K562 (cell line): ENCODE measurements around the gene NRCAM. TPM values are rescaled to one million over a fixed set of nuclear protein-coding genes. Genes with fewer than 3 reads are reported as not detected.

Experiments used
- ATAC-seq: fragments of 200-7000 bp; cut with Tn5 transposase; 3 replicates; pipeline ENCODE4 v1.9.1; 2020; ENCODE audit warnings: moderate library complexity
- BruUV-seq: library from RNA; stranded (reverse); fragments of 400-500 nt; replicated peaks from 2 replicates; lab custom pipeline; 2021; lab: Mats Ljungman, UMichigan
- CTCF ChIA-PET: fragments of 300-600 bp; formaldehyde crosslinking; extraction: SDS; loops from one replicate; lab custom pipeline; 2021; ENCODE audit warnings: low intra/inter-chr PET ratio; lab: Yijun Ruan, JAX
- POLR2A ChIA-PET: fragments of 300-600, 350-650 bp; sonication (Branson Sonifier 250); formaldehyde crosslinking; extraction: SDS; loops from one replicate; lab custom pipeline; 2021; ENCODE audit warnings: antibody characterized with exemption, inconsistent platforms; lab: Yijun Ruan, JAX
- DNase-seq, 4 experiments: peaks; one replicate each; pipeline versions ENCODE4 v3.0.0 to v3.0.0-alpha.2; 2011 to 2018; ENCODE audit warnings: low spot score in 3 of 4, mixed read lengths in 3 of 4; ENCODE audit errors: extremely low read depth in 1 of 4
- FAIRE-seq: peaks from 2 replicates; lab custom pipeline; 2011; peaks lifted over from hg19 to GRCh38; lab: Jason Lieb, UNC
- H2AFZ ChIP-seq: 2 replicates; pipeline ENCODE4 v1.6.0; 2011; ENCODE audit warnings: low read depth, low read length, control low read depth, inconsistent platforms
- H3K27ac ChIP-seq: fragments of 200-600 bp; 3 replicates; pipeline ENCODE4 v1.8.0; 2011; ENCODE audit warnings: low read depth, mild to moderate bottlenecking, control low read depth, inconsistent platforms, low read length, moderate library complexity, mixed read lengths; ENCODE audit errors: extremely low read depth
- H3K27me3 ChIP-seq, 2 experiments: fragments of 300-600 bp in 1 of 2; 2 replicates in 1 of 2; 3 replicates in 1 of 2; pipeline versions ENCODE4 v1.6.0 to v1.8.0; 2011; ENCODE audit warnings: inconsistent platforms in 2 of 2, low read length in 2 of 2, mild to moderate bottlenecking in 1 of 2, mixed read lengths in 1 of 2, moderate library complexity in 1 of 2; ENCODE audit not compliant: control insufficient read depth in 2 of 2, insufficient read depth in 2 of 2
- H3K36me3 ChIP-seq: fragments of 300-600 bp; 3 replicates; pipeline ENCODE4 v1.8.0; 2011; ENCODE audit warnings: mild to moderate bottlenecking, low read length, inconsistent platforms; ENCODE audit not compliant: control insufficient read depth, insufficient read depth
- H3K4me1 ChIP-seq, 2 experiments: fragments of 200-600 bp in 1 of 2; replicated peaks in 1 of 2; 2 replicates in 1 of 2; 3 replicates in 1 of 2; pipeline versions ENCODE4 v1.5.1 to v1.8.0; 2011; ENCODE audit warnings: inconsistent platforms in 2 of 2, low read length in 2 of 2, mild to moderate bottlenecking in 1 of 2, mixed read lengths in 1 of 2, moderate library complexity in 1 of 2; ENCODE audit not compliant: control insufficient read depth in 2 of 2, insufficient read depth in 2 of 2
- H3K4me2 ChIP-seq: 2 replicates; pipeline ENCODE4 v1.6.1; 2011; ENCODE audit warnings: low read length, control low read depth, inconsistent platforms, mixed read lengths; ENCODE audit not compliant: insufficient read depth
- H3K4me3 ChIP-seq: fragments of 200-600 bp; sonication (generic), shearing (Covaris generic); 2 replicates; pipeline ENCODE4 v1.5.1; 2016; ENCODE audit warnings: control low read depth, inconsistent platforms
- H3K79me2 ChIP-seq: fragments of 200-600 bp; 3 replicates; pipeline ENCODE4 v1.8.0; 2011; ENCODE audit warnings: low read length, inconsistent platforms; ENCODE audit not compliant: control insufficient read depth, insufficient read depth
- H3K9ac ChIP-seq, 2 experiments: 2 replicates each; pipeline versions ENCODE4 v1.6.0 to v1.6.1; 2011; ENCODE audit warnings: low read depth in 2 of 2, low read length in 2 of 2, control low read depth in 1 of 2, inconsistent platforms in 1 of 2, mild to moderate bottlenecking in 1 of 2, mixed read lengths in 1 of 2; ENCODE audit not compliant: insufficient read depth in 1 of 2
- H3K9me1 ChIP-seq: one replicate; pipeline ENCODE4 v1.6.0; 2011; ENCODE audit warnings: inconsistent platforms, mild to moderate bottlenecking, low read length, moderate library complexity; ENCODE audit not compliant: control insufficient read depth, insufficient read depth
- H3K9me3 ChIP-seq: replicated peaks from 2 replicates; pipeline ENCODE4 v1.5.1; 2011; ENCODE audit warnings: low read depth, low read length, inconsistent platforms; ENCODE audit not compliant: control insufficient read depth, insufficient read depth
- H4K20me1 ChIP-seq: replicated peaks from 2 replicates; pipeline ENCODE4 v1.6.1; 2011; ENCODE audit warnings: low read length, inconsistent platforms, mixed read lengths; ENCODE audit not compliant: control insufficient read depth, insufficient read depth
- CBFA2T2 ChIP-seq: fragments of 450-650 bp; conservative IDR thresholded peaks from 2 replicates; pipeline ENCODE4 v1.6.1; 2017; ENCODE audit warnings: mild to moderate bottlenecking
- COPS2 ChIP-seq: fragments of 450-650 bp; conservative IDR thresholded peaks from 2 replicates; pipeline ENCODE4 v1.6.1; 2016; ENCODE audit warnings: mild to moderate bottlenecking, moderate library complexity
- CREBBP ChIP-seq: IDR thresholded peaks from one replicate; pipeline ENCODE4 v1.6.1; 2012; ENCODE audit warnings: low read depth, mild to moderate bottlenecking, control low read depth, inconsistent platforms, low read length
- EGR1 ChIP-seq: fragments of 450-650 bp; conservative IDR thresholded peaks from 2 replicates; pipeline ENCODE4 v1.6.1; 2017; ENCODE audit warnings: mild to moderate bottlenecking
- GATAD2A ChIP-seq: fragments of 450-650 bp; IDR thresholded peaks from 2 replicates; pipeline ENCODE4 v1.6.1; 2017
- MCM5 ChIP-seq: fragments of 450-650 bp; IDR thresholded peaks from 2 replicates; pipeline ENCODE4 v1.6.1; 2016; ENCODE audit warnings: low read depth
- SAP30 ChIP-seq: fragments of 200-600 bp; sonication (generic); IDR thresholded peaks from 2 replicates; pipeline ENCODE4 v1.6.1; 2012; ENCODE audit warnings: borderline replicate concordance, low read depth, mild to moderate bottlenecking, moderate library complexity, low read length, control low read depth, inconsistent platforms; ENCODE audit not compliant: insufficient read depth, poor library complexity, severe bottlenecking
- TFAP4 ChIP-seq: sonication (generic); formaldehyde crosslinking; IDR thresholded peaks from 2 replicates; pipeline ENCODE4 v1.8.0; 2022; ENCODE audit warnings: missing genetic modification reagents, mild to moderate bottlenecking, moderate library complexity, borderline replicate concordance
- U2AF2 ChIP-seq: fragments of 200-400 bp; formaldehyde crosslinking; optimal IDR thresholded peaks from 2 replicates; pipeline ENCODE3; 2017; ENCODE audit warnings: low read depth, mild to moderate bottlenecking, low read length
- ZNF12 ChIP-seq: sonication (generic); formaldehyde crosslinking; IDR thresholded peaks from 2 replicates; pipeline ENCODE4 v1.4.0; 2020; ENCODE audit warnings: mild to moderate bottlenecking, missing genetic modification reagents
- WGBS: fragments of 100-300 bp; shearing (Covaris generic); methylation state at CpG from one replicate; pipeline ENCODE4 v1.1.6; 2016; ENCODE audit warnings: low coverage, mixed read lengths; ENCODE audit not compliant: insufficient coverage; ENCODE audit errors: missing lambda C conversion rate; 5-methylcytosine and 5-hydroxymethylcytosine counted together
- in situ Hi-C: fragments of 300-500 bp; cut with MboI; formaldehyde crosslinking; loops from 4 replicates; pipeline ENCODE4 v1.15.0; 2018; ENCODE audit warnings: inconsistent platforms, mixed read lengths
- intact Hi-C: fragments of 100-400 bp; cut with micrococcal nuclease; formaldehyde crosslinking; loops from 2 replicates; pipeline ENCODE4 v1.14.2; 2022
- polyA plus RNA-seq, 8 experiments: library from polyadenylated mRNA; depleted of rRNA in 4 of 8; stranded (reverse) in 5 of 8; unstranded in 3 of 8; fragments of >200 nt; fragmentation: Nextera tagmentation in 2 of 8; fragmentation: Illumina TruSeq in 1 of 8; extraction: Ambion mirVana in 2 of 8; extraction: Trizol in 1 of 8; gene quantifications; 2 replicates each; pipeline versions ENCODE4 v1.2.1 to v1.2.3, GENCODE V29; 2011 to 2014; ENCODE audit warnings: inconsistent platforms in 1 of 8, missing spikeins in 1 of 8
- total RNA-seq, 7 experiments: library from RNA; depleted of rRNA in 6 of 7; stranded (reverse); fragments of >200 nt in 6 of 7; fragmentation: Illumina TruSeq in 2 of 7; extraction: Trizol in 2 of 7; gene quantifications; 2 replicates each; pipeline versions ENCODE4 v1.2.1 to v1.2.3, GENCODE V29; 2011 to 2021; ENCODE audit warnings: low replicate concordance in 1 of 7

The NRCAM gene
- total and polyA plus RNA-seq, 9 of the 15 experiments (the other 6 are each of a cell fraction or from before 2014, with no cell fraction given): 0.03 to 0.54 (median 0.12) TPM; not detected in 1

- in situ Hi-C loops: no loop called here
- ATAC-seq: peak; percentile 27; the same call in 1 of the 3 replicates
- CTCF ChIA-PET: no interaction called here
These were observed 251.9 kb downstream of the NRCAM start for GRCh38 chr7:108204281-108204796.

GRCh38 chr7:108203537-108203936 lies 252.7 kb downstream of the NRCAM start:
- CTCF ChIA-PET: no interaction called here
- WGBS: 22% methylated on average over 5 of the region's 5 CpGs
- Histone ChIP-seq H3K27me3 (no peaks in the 10 kb centered on the region), H3K9me3 (no peaks in the 10 kb centered on the region), H3K9me1 (no peaks in the 10 kb centered on the region), H3K4me3 (no peak overlapping the region), H4K20me1 (no peaks in the 10 kb centered on the region), H3K4me1 (peaks cover 0 to 4% of the 10 kb centered on the region in 2 experiments; a peak in 2 of 5 replicates), H3K79me2 (no peaks in the 10 kb centered on the region), H3K36me3 (no peaks in the 10 kb centered on the region), H3K4me2 (peak overlapping the region; percentile 27; the same call in 1 of the 2 replicates), H2AFZ (peak overlapping the region; percentile 36; the same call in 1 of the 2 replicates), H3K9ac (peak overlapping the region in 1 of 2 experiments; percentile 15; a peak in 1 of 4 replicates), H3K27ac (no peak overlapping the region)
- no peak for TF ChIP-seq U2AF2
- TF ChIP-seq MCM5: no peak
- peak; percentile 35; the same call in 1 of the 2 replicates for TF ChIP-seq TFAP4 (CRISPR knock-in tag)
- no TSS peak for BruUV-seq
- in situ Hi-C loops (no loop called here), intact Hi-C loops (no loop called here)
- ATAC-seq: peak; percentile 38
- POLR2A ChIA-PET: interaction anchor here (0.6 to 1.1 kb wide), 6 partner anchors 14 to 475 kb away, joined by 3 to 5 read pairs (median 3); no protein-coding TSS in a partner anchor
- no peak for DNase-seq
- no peak for FAIRE-seq

More at GRCh38 chr7:108204281-108204796, 251.9 kb downstream of the NRCAM start:
- Histone ChIP-seq H4K20me1 (no peaks in the 10 kb centered on the region), H3K4me1 (peaks cover 0 to 4% of the 10 kb centered on the region in 2 experiments; a peak in 2 of 5 replicates), H3K9me3 (no peaks in the 10 kb centered on the region), H3K9ac (no peak overlapping the region), H3K36me3 (no peaks in the 10 kb centered on the region), H3K27ac (no peak overlapping the region), H3K27me3 (no peaks in the 10 kb centered on the region), H3K4me2 (no peak overlapping the region), H3K9me1 (no peaks in the 10 kb centered on the region), H3K4me3 (no peak overlapping the region), H2AFZ (no peak overlapping the region), H3K79me2 (no peaks in the 10 kb centered on the region)
- no TSS peak for BruUV-seq
- FAIRE-seq (no peak), DNase-seq (no peak)
- intact Hi-C loops: no loop called here
- POLR2A ChIA-PET: interaction anchor here (0.8 to 1.1 kb wide), 3 partner anchors 13 to 27 kb away, joined by 3 read pairs; no protein-coding TSS in a partner anchor
- WGBS: 41% methylated on average over 8 of the region's 8 CpGs
- no peak for TF ChIP-seq CREBBP
- no peak for TF ChIP-seq COPS2
- no peak for TF ChIP-seq EGR1
- no peak for TF ChIP-seq SAP30
- 0 out of 2 replicates have a peak, but pooled peaks have one; percentile 16 for TF ChIP-seq CBFA2T2
- TF ChIP-seq GATAD2A: no peak
- TF ChIP-seq ZNF12: no peak
